SH-SY5Y (cell line): Measurements from ENCODE around the gene TYROBP.

Experiments used
- GATA2 ChIP-seq: IDR thresholded peaks from 2 replicates; pipeline ENCODE4 v1.6.1; 2011; ENCODE audit warnings: mild to moderate bottlenecking, low read depth, low read length
- GATA3 ChIP-seq: IDR thresholded peaks from 2 replicates; pipeline ENCODE4 v1.6.1; 2011; ENCODE audit warnings: low read depth, mild to moderate bottlenecking, low read length, moderate library complexity

- no peak for TF ChIP-seq GATA3
- TF ChIP-seq GATA2: no peak
Measured at GRCh38 chr19:35909684-35910035, 1.6 kb upstream of the TYROBP start.
